GM21390 (cell line): ENCODE results near the gene CHST11.
A peak's percentile ranks its signal among the peaks of the same experiment; 100 is the strongest.

Source experiments
- ATAC-seq: cut with Tn5 transposase; IDR thresholded peaks from one replicate; pipeline ENCODE4 v1.9.1; 2021; ENCODE audit not compliant: unreplicated experiment

CHST11 gene

GRCh38 chr12:104459368-104459909 is 2.7 kb downstream of the CHST11 start:
- ATAC-seq: no peak

GRCh38 chr12:104460041-104460719 is 3.4 kb downstream of the CHST11 start:
- ATAC-seq: no peak

- ATAC-seq: no peak
Measured at GRCh38 chr12:104460973-104461698, 4.4 kb downstream of the CHST11 start.

GRCh38 chr12:104462325-104462724 is 5.6 kb downstream of the CHST11 start:
- ATAC-seq: no peak

- peak; percentile 57 for ATAC-seq
Measured at GRCh38 chr12:104462931-104463339, 6.2 kb downstream of the CHST11 start.

GRCh38 chr12:104463368-104463767 is 6.6 kb downstream of the CHST11 start:
- no peak for ATAC-seq

- ATAC-seq: no peak
Measured at GRCh38 chr12:104464899-104465298, 8.2 kb downstream of the CHST11 start.

GRCh38 chr12:104466709-104467345 is 10.1 kb downstream of the CHST11 start:
- ATAC-seq: no peak

GRCh38 chr12:104467346-104467837 is 10.6 kb downstream of the CHST11 start:
- ATAC-seq: peak; percentile 38

- ATAC-seq: no peak
Measured at GRCh38 chr12:104468371-104468770, 11.6 kb downstream of the CHST11 start.

- ATAC-seq: no peak
Measured at GRCh38 chr12:104469066-104469465, 12.3 kb downstream of the CHST11 start.

GRCh38 chr12:104469523-104469922 is 12.8 kb downstream of the CHST11 start:
- ATAC-seq: no peak

GRCh38 chr12:104470521-104470920 is 13.8 kb downstream of the CHST11 start:
- no peak for ATAC-seq

- ATAC-seq: no peak
Measured at GRCh38 chr12:104471336-104471735, 14.6 kb downstream of the CHST11 start.

GRCh38 chr12:104472748-104473147 is 16.0 kb downstream of the CHST11 start:
- no peak for ATAC-seq

GRCh38 chr12:104473374-104473983 is 16.7 kb downstream of the CHST11 start:
- ATAC-seq: peak; percentile 61

GRCh38 chr12:104475271-104475670 is 18.5 kb downstream of the CHST11 start:
- no peak for ATAC-seq

GRCh38 chr12:104477510-104478390 is 21.0 kb downstream of the CHST11 start:
- ATAC-seq: no peak

GRCh38 chr12:104478396-104479122 is 21.8 kb downstream of the CHST11 start:
- ATAC-seq: peak; percentile 90
